Common myeloid progenitor, CD34-positive (primary cell): ENCODE measurements around the gene OTX1.

Experiments
- CTCF ChIA-PET: fragments of 350-600 bp; sonication (Branson Sonifier 250); formaldehyde crosslinking; loops from one replicate; lab custom pipeline; 2021; ENCODE audit warnings: antibody characterized with exemption; lab: Charles Lee
- POLR2A ChIA-PET: fragments of 350-600 bp; sonication (Branson Sonifier 250); formaldehyde crosslinking; loops from one replicate; lab custom pipeline; 2021; ENCODE audit warnings: antibody characterized with exemption; lab: Charles Lee
- DNase-seq, 3 donors: peaks; one replicate each; pipeline versions ENCODE4 v3.0.0 to v3.0.0-alpha.2; 2013
- H3K27ac ChIP-seq, 2 experiments: 1 replicate in 1 of 2; 2 replicates in 1 of 2; pipeline ENCODE4 v1.7.0; 2013; ENCODE audit warnings: inconsistent platforms in 2 of 2, low read length in 2 of 2, mild to moderate bottlenecking in 2 of 2, low read depth in 1 of 2, moderate library complexity in 1 of 2; ENCODE audit not compliant: severe bottlenecking in 2 of 2, insufficient read depth in 1 of 2, poor library complexity in 1 of 2
- H3K27me3 ChIP-seq, 5 experiments: replicated peaks in 2 of 5; 1 replicate in 3 of 5; 2 replicates in 2 of 5; pipeline versions ENCODE4 v1.6.1 to v1.7.0; 2013; ENCODE audit warnings: low read length in 4 of 5, mild to moderate bottlenecking in 2 of 5, moderate library complexity in 2 of 5, inconsistent platforms in 1 of 5; ENCODE audit not compliant: insufficient read depth in 5 of 5, control insufficient read depth in 4 of 5
- H3K36me3 ChIP-seq, 4 experiments: 1 replicate in 2 of 4; 2 replicates in 2 of 4; pipeline versions ENCODE4 v1.6.1 to v1.7.0; 2013; ENCODE audit warnings: low read length in 3 of 4, control low read depth in 1 of 4, mild to moderate bottlenecking in 1 of 4; ENCODE audit not compliant: control insufficient read depth in 4 of 4, insufficient read depth in 4 of 4
- H3K4me1 ChIP-seq, 4 experiments: 1 replicate in 3 of 4; 2 replicates in 1 of 4; pipeline versions ENCODE4 v1.6.1 to v1.7.1; 2013; ENCODE audit warnings: low read length in 3 of 4, mild to moderate bottlenecking in 3 of 4, control low read depth in 1 of 4, inconsistent platforms in 1 of 4, moderate library complexity in 1 of 4; ENCODE audit not compliant: control insufficient read depth in 4 of 4, insufficient read depth in 4 of 4; ENCODE audit errors: control extremely low read depth in 1 of 4
- H3K4me3 ChIP-seq, 7 experiments: 1 replicate in 4 of 7; 2 replicates in 3 of 7; pipeline versions ENCODE4 v1.5.1 to v1.7.0; 2013; ENCODE audit warnings: mild to moderate bottlenecking in 7 of 7, low read length in 6 of 7, moderate library complexity in 6 of 7, inconsistent platforms in 2 of 7, low read depth in 2 of 7, control low read depth in 1 of 7; ENCODE audit not compliant: insufficient read depth in 4 of 7, control insufficient read depth in 1 of 7; ENCODE audit errors: extremely low read depth in 1 of 7
- H3K9me3 ChIP-seq, 5 experiments: 1 replicate in 4 of 5; 2 replicates in 1 of 5; pipeline versions ENCODE4 v1.6.1 to v1.7.1; 2013; ENCODE audit warnings: low read length in 4 of 5, mild to moderate bottlenecking in 2 of 5, inconsistent platforms in 1 of 5, low read depth in 1 of 5, moderate library complexity in 1 of 5; ENCODE audit not compliant: control insufficient read depth in 4 of 5, insufficient read depth in 2 of 5; ENCODE audit errors: control extremely low read depth in 1 of 5
- WGBS: methylation state at CpG from one replicate; pipeline ENCODE4 v1.1.5; 2013; ENCODE audit not compliant: insufficient coverage; 5-methylcytosine and 5-hydroxymethylcytosine counted together

The OTX1 gene

DNA sequence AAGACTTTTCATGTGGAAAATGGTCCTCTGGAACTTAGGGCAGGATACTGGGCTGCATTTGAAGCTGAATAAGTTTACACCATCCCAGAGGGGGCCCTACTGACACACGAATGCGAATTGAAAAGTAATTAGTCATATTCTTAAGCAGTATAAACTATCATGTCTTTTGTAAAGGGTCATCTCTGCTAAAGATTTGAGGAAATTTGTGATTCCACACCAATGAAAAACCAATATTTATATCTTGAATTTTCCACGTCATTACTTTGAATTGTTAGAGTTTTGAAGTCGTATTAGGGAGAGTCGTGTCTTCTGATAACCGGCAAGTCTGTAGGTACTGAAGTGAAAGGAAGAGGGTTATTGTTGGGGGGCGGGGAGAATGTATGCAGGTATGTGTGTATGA, 4.1 kb upstream of the OTX1 start:
- Histone ChIP-seq H3K4me3 (no peak overlapping the region), H3K9me3 (no peaks in the 10 kb centered on the region), H3K27me3 (peaks cover 11 to 71% (median 33%) of the 10 kb centered on the region in 5 experiments), H3K36me3 (peaks cover 0 to 11% (median 0%) of the 10 kb centered on the region in 4 experiments), H3K27ac (no peak overlapping the region), H3K4me1 (peaks cover 3 to 43% (median 38%) of the 10 kb centered on the region in 4 experiments)
- ChIA-PET POLR2A (no interaction called here), CTCF (interaction anchor here (0.7 to 1.7 kb wide), 3 partner anchors 10 to 33 kb away, joined by 3 to 4 read pairs (median 3); no protein-coding TSS in a partner anchor)
- DNase-seq = no peak
- WGBS = 100% methylated on average over 1 of the region's 7 CpGs

- H3K36me3 ChIP-seq = peaks cover 0 to 11% (median 0%) of the 10 kb centered on the region in 4 experiments
- CTCF ChIA-PET = interaction anchor here (0.7 to 1.7 kb wide), 3 partner anchors 11 to 32 kb away, joined by 3 to 4 read pairs (median 3); no protein-coding TSS in a partner anchor
- POLR2A ChIA-PET = no interaction called here
- peak overlapping the region in 3 of 7 experiments; percentile 58 to 66 (median 62) for H3K4me3 ChIP-seq
- no peaks in the 10 kb centered on the region for H3K9me3 ChIP-seq
- WGBS = 42% methylated on average over 7 of the region's 8 CpGs
- DNase-seq = peak in 1 of 3 donors; percentile 39
- H3K27ac ChIP-seq = no peak overlapping the region
- peaks cover 3 to 46% (median 40%) of the 10 kb centered on the region in 4 experiments for H3K4me1 ChIP-seq
- peaks cover 11 to 75% (median 33%) of the 10 kb centered on the region in 5 experiments for H3K27me3 ChIP-seq
Measured at GRCh38 chr2:63046961-63047320, 3.7 kb upstream of the OTX1 start.

GRCh38 chr2:63047321-63048279, 3.0 kb upstream of the OTX1 start:
- 2% methylated on average over 60 of the region's 71 CpGs for WGBS
- CTCF ChIA-PET = interaction anchor here (0.7 to 1.7 kb wide), 2 partner anchors 10 to 11 kb away, joined by 3 to 4 read pairs; no protein-coding TSS in a partner anchor
- peaks cover 0 to 11% (median 0%) of the 10 kb centered on the region in 4 experiments for H3K36me3 ChIP-seq
- peak overlapping the region in 5 of 7 experiments; percentile 23 to 66 (median 58) for H3K4me3 ChIP-seq
- no peaks in the 10 kb centered on the region for H3K9me3 ChIP-seq
- POLR2A ChIA-PET = no interaction called here
- peak in 2 of 3 donors; percentile 53 to 65 for DNase-seq
- H3K27me3 ChIP-seq = peaks cover 11 to 81% (median 37%) of the 10 kb centered on the region in 5 experiments
- no peak overlapping the region for H3K27ac ChIP-seq
- H3K4me1 ChIP-seq = peaks cover 3 to 53% (median 42%) of the 10 kb centered on the region in 4 experiments

DNA sequence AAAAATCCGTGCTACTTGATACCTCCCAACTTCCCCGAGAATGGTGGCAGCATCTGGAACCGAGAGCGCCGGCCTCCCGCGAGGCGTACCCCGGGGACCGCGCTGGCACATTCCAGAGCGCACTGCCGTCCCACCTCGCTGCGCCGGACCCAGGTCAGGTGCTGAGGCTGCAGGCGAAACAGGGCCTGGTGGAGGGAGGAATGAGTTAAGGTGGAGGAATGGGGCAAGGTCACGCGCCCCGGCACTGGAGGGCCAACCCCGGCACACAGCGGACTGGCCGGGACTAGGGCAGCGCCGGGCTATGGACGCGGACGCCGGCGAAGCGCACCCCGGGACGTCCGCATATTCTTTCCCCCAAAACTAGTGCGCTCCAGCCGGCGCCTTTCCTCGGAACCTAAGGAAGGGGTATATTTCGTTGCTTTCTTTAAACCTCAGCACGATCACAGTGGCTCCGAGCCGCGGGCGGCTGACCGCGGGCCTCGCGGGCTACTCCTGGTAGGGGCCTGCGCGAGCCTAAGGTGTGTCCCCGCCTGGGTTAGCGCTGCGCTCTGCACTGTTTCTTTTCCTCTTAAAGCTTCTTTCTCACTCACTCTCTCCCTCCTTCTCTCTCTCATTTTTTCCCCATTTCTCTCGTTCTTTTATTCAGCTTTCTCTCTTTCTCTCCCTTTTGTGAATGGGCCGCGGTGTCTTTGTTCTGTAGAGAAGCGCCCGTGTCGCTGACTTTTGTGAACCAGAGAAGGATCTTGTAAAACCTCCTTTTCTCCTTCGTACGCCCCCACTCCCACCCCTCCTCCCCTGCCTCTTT, 2.1 kb upstream of the OTX1 start:
- ChIA-PET CTCF (interaction anchor here (0.7 to 1.7 kb wide), 3 partner anchors 9 to 17 kb away, joined by 3 to 4 read pairs (median 4); no protein-coding TSS in a partner anchor), POLR2A (no interaction called here)
- Histone ChIP-seq H3K27ac (no peak overlapping the region), H3K4me3 (peak overlapping the region in 2 of 7 experiments; percentile 19 to 58), H3K9me3 (no peaks in the 10 kb centered on the region), H3K36me3 (peaks cover 0 to 11% (median 0%) of the 10 kb centered on the region in 4 experiments), H3K27me3 (peaks cover 15 to 91% (median 46%) of the 10 kb centered on the region in 5 experiments), H3K4me1 (peaks cover 3 to 60% (median 48%) of the 10 kb centered on the region in 4 experiments)
- DNase-seq = peak in 2 of 3 donors; percentile 44 to 50
- 3% methylated on average over 48 of the region's 61 CpGs for WGBS

DNA sequence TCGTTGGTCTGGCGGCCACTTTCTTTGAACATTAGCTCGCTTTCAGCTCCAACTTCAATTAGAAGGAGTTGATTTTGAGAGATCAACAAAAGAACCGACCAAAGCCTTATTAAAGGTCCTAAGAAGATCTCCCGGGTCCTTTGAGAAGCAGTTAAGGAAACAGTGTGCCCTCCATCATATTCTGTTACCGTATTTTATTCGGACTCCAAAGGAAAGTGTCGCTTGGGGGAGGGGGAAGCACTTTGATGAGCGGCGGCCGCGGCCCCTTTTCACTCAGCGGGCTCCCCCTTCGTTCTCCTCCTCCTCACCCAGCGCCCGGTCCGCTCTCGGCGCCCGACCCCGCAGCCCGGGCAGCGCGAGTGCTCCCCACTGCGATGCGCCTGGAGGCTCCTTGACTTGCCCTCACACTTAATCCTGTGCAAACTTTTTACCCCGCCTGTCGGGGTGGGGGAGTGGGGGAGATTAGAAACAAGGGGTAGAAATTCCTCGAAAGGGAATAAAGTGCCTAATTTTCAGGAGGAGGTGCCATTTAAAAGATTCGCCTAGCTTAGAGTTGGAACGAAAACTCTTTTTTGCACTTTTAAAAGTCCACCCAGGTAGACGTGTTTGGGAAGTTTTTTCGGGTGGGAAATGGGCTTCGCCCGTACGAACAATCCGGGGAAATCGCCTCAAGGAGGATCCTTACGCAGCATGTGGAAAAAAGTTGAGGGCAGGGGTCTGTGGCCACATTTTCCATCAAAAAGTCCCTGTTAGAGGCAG, 1.2 kb upstream of the OTX1 start:
- peaks cover 0 to 11% (median 0%) of the 10 kb centered on the region in 4 experiments for H3K36me3 ChIP-seq
- peaks cover 18 to 98% (median 53%) of the 10 kb centered on the region in 5 experiments for H3K27me3 ChIP-seq
- H3K9me3 ChIP-seq = no peaks in the 10 kb centered on the region
- no peak overlapping the region for H3K27ac ChIP-seq
- peaks cover 3 to 68% (median 56%) of the 10 kb centered on the region in 4 experiments for H3K4me1 ChIP-seq
- peak in 2 of 3 donors; percentile 42 to 47 for DNase-seq
- POLR2A ChIA-PET = no interaction called here
- peak overlapping the region in 5 of 7 experiments; percentile 34 to 66 (median 48) for H3K4me3 ChIP-seq
- CTCF ChIA-PET = interaction anchor here (0.7 to 1.0 kb wide), 2 partner anchors 15 to 16 kb away, joined by 3 to 4 read pairs; no protein-coding TSS in a partner anchor
- WGBS = 6% methylated on average over 15 of the region's 39 CpGs

DNA sequence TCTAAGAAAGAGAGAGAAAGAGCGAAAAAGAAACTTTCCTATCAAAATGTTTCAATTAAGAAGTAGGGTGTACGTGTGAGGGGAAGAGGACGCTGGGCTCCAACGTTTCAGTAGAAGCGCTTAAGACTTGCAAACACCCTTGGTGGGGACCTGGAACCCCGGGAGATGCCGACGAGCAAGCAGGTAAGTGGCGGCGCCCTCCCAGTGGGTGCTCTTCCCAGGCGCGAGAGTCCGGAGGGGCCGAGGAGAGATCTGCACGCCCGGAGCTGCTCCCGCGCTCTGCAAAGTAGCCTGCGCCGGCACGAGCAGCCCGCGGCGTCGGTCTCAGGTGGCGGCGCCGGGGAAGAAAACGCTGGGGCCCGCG, 678 bp upstream of the OTX1 start:
- WGBS = 0% methylated on average over 24 of the region's 31 CpGs
- peak in 2 of 3 donors; percentile 60 to 67 for DNase-seq
- H3K27ac ChIP-seq = no peak overlapping the region
- ChIA-PET POLR2A (no interaction called here), CTCF (no interaction called here)
- H3K9me3 ChIP-seq = no peaks in the 10 kb centered on the region
- H3K4me3 ChIP-seq = peak overlapping the region in 6 of 7 experiments; percentile 34 to 66 (median 47)
- peaks cover 0 to 10% (median 0%) of the 10 kb centered on the region in 4 experiments for H3K36me3 ChIP-seq
- H3K27me3 ChIP-seq = peaks cover 18 to 99% (median 59%) of the 10 kb centered on the region in 5 experiments
- peaks cover 3 to 74% (median 60%) of the 10 kb centered on the region in 4 experiments for H3K4me1 ChIP-seq
